Heart left ventricle (tissue), 16 donors: ENCODE results near the gene TMBIM6. TPM values are rescaled to one million over a fixed set of nuclear protein-coding genes. Genes with fewer than 3 reads are reported as not detected.

Experiments used
- ATAC-seq, 4 donors: fragments of 200-7000 bp; cut with Tn5 transposase; one replicate each; pipeline ENCODE4 v1.9.1; 2020 to 2022; ENCODE audit warnings: moderate library complexity in 4 of 4, mild to moderate bottlenecking in 3 of 4, moderate number of reproducible peaks in 1 of 4
- DNase-seq, 5 donors: peaks; one replicate each; pipeline ENCODE4 v3.0.0-alpha.2; 2020
- H3K27ac ChIP-seq, 12 donors: fragments of 200-600 bp; sonication (generic) in 4 of 12; one replicate each; pipeline versions ENCODE4 v1.5.0 to v1.8.0; 2016 to 2022; ENCODE audit warnings: mild to moderate bottlenecking in 2 of 12
- H3K27me3 ChIP-seq, 9 donors: fragments of 200-600 bp; sonication (generic) in 2 of 9; one replicate each; pipeline versions ENCODE4 v1.5.1 to v1.8.0; 2016 to 2022; ENCODE audit warnings: mild to moderate bottlenecking in 3 of 9
- H3K36me3 ChIP-seq, 9 donors: fragments of 200-600 bp; sonication (generic) in 2 of 9; one replicate each; pipeline versions ENCODE4 v1.5.0 to v1.8.0; 2018 to 2022; ENCODE audit warnings: mild to moderate bottlenecking in 2 of 9
- H3K4me1 ChIP-seq, 12 donors: fragments of 200-600 bp; sonication (generic) in 4 of 12; one replicate each; pipeline versions ENCODE4 v1.5.0 to v1.8.0; 2016 to 2022; ENCODE audit warnings: mild to moderate bottlenecking in 3 of 12
- H3K4me3 ChIP-seq, 12 donors: fragments of 200-600 bp; sonication (generic) in 4 of 12; one replicate each; pipeline versions ENCODE4 v1.5.0 to v1.8.0; 2017 to 2022; ENCODE audit warnings: mild to moderate bottlenecking in 9 of 12, moderate library complexity in 4 of 12
- H3K9me3 ChIP-seq, 12 donors: fragments of 200-600 bp; sonication (generic) in 4 of 12; one replicate each; pipeline versions ENCODE4 v1.5.0 to v1.8.0; 2016 to 2022; ENCODE audit warnings: mild to moderate bottlenecking in 1 of 12
- CTCF ChIP-seq, 12 donors: fragments of 200-600 bp; sonication (generic) in 4 of 12; IDR thresholded peaks; one replicate each; pipeline versions ENCODE4 v1.5.0 to v1.8.0; 2018 to 2022; ENCODE audit warnings: antibody characterized with exemption in 12 of 12, mild to moderate bottlenecking in 5 of 12
- POLR2A ChIP-seq, 2 donors: fragments of 450-650 bp; IDR thresholded peaks; one replicate each; pipeline ENCODE4 v1.6.1; 2017; ENCODE audit warnings: antibody characterized with exemption in 2 of 2, mild to moderate bottlenecking in 2 of 2, moderate library complexity in 2 of 2
- WGBS, 4 donors: extraction: QIAGEN DNeasy Blood & Tissue Kit in 2 of 4; methylation state at CpG; one replicate each; pipeline versions ENCODE4 v1.1.5 to v1.1.7; 2013 to 2018; 5-methylcytosine and 5-hydroxymethylcytosine counted together
- intact Hi-C, 10 donors: fragments of 100-400 bp; cut with DNase I; formaldehyde crosslinking; loops; one replicate each; pipeline versions ENCODE4 v1.11.1 to v1.14.2; 2022
- polyA plus RNA-seq, 2 donors: library from polyadenylated mRNA; stranded (reverse); fragments of 200-250 nt; gene quantifications; one replicate each; pipeline ENCODE4 v1.2.3, GENCODE V29; 2013
- total RNA-seq, 9 donors: library from RNA; depleted of rRNA in 2 of 9; stranded (reverse); fragments of >200 nt in 2 of 9; fragmentation: NEBNext Ultra II Directional in 3 of 9; extraction: Animal tissue kit (Norgen Biotek cat#: 25700) in 3 of 9; gene quantifications; one replicate each; pipeline versions ENCODE4 v1.1.0 to v1.2.4, GENCODE V29; 2016 to 2023
- donor health status: ischemic (EF 13 %, LVEDD 7.1; RV severe dilation, severe dysfunction).
- donor health status: healthy with polysubstance abuse.
- donor health status: DM: no; HTN: yes; CAD: no.
- donor health status: DM: no; HTN: no; CAD: no.
- donor health status: ischemic (EF 25% LVEDD 6.9; RV normal size, moderate dysfunction).
- donor health status: ischemic (EF 25% LVEDD 5.7; RV mildly dilated, moderate dysfunction).
- donor health status: healthy.
- donor health status: DM: yes; HTN: yes; CAD: no.
- donor health status: ischemic (EF 35%, LVEDD 5.7; RV mildly dilated, moderate dysfunction).
- donor health status: nonischemic (EF 11% LVEDD 7.7; RV severe dilation, severe dysfunction).
- donor health status: DM: yes; HTN: yes; CAD: no.
- donor health status: PGD.
- donor health status: ischemic (EF 29% LVEDD 5.4; RV normal size, mild dysfunction).
- donor health status: nonischemic (EF 23%, LVEDD 6.1; RV moderate dilation, normal function).

Gene TMBIM6
- total and polyA plus RNA-seq, 11 donors = 105 to 376 (median 252) TPM

- peak; percentile 76 to 89 (median 86) for ATAC-seq
- TF ChIP-seq POLR2A (IDR thresholded peaks at IDR 0.05) (no peak), CTCF (IDR thresholded peaks at IDR 0.05) (no peak)
- Histone ChIP-seq H3K36me3 (peaks cover 0 to 20% (median 0%) of the 10 kb centered on the region in 9 donors), H3K27ac (peak overlapping the region; percentile 92 to 99 (median 97)), H3K27me3 (no peaks in the 10 kb centered on the region), H3K4me1 (peaks cover 20 to 56% (median 45%) of the 10 kb centered on the region in 12 donors), H3K4me3 (peak overlapping the region; percentile 50 to 90 (median 78)), H3K9me3 (no peaks in the 10 kb centered on the region)
- peak; percentile 89 to 95 (median 92) for DNase-seq
- WGBS, 4 donors = 0 to 1% (median 0%) methylated on average over 16 to 35 of the region's 35 CpGs
- intact Hi-C loops = loop anchor here in 1 of 10 donors (2.0 to 5.0 kb wide), 2 partner anchors 21 to 35 kb away; no protein-coding TSS in a partner anchor
These were observed 694 bp downstream of the TMBIM6 start for GRCh38 chr12:49741882-49742620.

DNA sequence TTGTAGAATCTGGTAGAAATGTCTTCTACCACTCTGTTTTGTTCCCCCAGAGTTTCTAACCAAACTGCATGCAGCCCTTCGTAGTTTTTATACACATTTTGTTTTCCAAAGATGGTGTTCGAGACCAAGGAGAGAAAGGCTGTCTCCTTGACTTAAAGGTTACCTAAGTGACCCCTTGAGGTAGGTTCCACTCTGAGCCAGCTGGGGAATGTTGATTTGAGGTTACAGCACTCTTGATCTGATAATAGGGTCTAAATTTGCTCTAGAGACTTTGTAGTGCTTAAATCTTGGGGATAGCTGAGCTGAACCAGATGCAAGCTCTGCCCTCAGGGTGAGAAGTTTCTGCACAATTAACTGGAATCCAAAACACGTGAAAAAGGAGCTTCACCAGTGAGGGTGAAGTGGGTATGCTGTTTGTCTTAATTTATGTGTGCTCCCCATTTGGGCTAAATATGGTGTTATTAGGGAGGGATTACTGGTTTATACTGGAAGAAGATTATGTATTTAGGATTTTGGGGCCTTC, 3.1 kb downstream of the TMBIM6 start:
- Histone ChIP-seq H3K9me3 (no peaks in the 10 kb centered on the region), H3K27me3 (no peaks in the 10 kb centered on the region), H3K4me3 (peak overlapping the region in 1 of 12 donors; percentile 0), H3K36me3 (peaks cover 0 to 25% (median 0%) of the 10 kb centered on the region in 9 donors), H3K27ac (peak overlapping the region in 4 of 12 donors; percentile 0 to 28 (median 4)), H3K4me1 (peaks cover 22 to 79% (median 66%) of the 10 kb centered on the region in 12 donors)
- TF ChIP-seq CTCF (IDR thresholded peaks at IDR 0.05) (no peak), POLR2A (IDR thresholded peaks at IDR 0.05) (no peak)
- intact Hi-C loops = loop anchor here in 1 of 10 donors (5.0 kb wide), 1 partner anchor 33 kb away; no protein-coding TSS in a partner anchor
- DNase-seq = no peak
- no peak for ATAC-seq
- 25 to 43% (median 40%) methylated on average over 3 of the region's 3 CpGs for WGBS, 4 donors

GRCh38 chr12:49748306-49748705, 6.9 kb downstream of the TMBIM6 start:
- DNase-seq = no peak
- peaks cover 0 to 43% (median 14%) of the 10 kb centered on the region in 9 donors for H3K36me3 ChIP-seq
- peak in 2 of 4 donors; percentile 16 to 20 for ATAC-seq
- 14 to 38% (median 31%) methylated on average over 1 of the region's 1 CpG for WGBS, 4 donors
- H3K9me3 ChIP-seq = no peaks in the 10 kb centered on the region
- H3K4me1 ChIP-seq = peaks cover 14 to 100% (median 93%) of the 10 kb centered on the region in 12 donors
- H3K27me3 ChIP-seq = no peaks in the 10 kb centered on the region
- H3K27ac ChIP-seq = peak overlapping the region in 10 of 12 donors; percentile 11 to 62 (median 34)
- intact Hi-C loops = no loop called here
- no peak for TF ChIP-seq CTCF (IDR thresholded peaks at IDR 0.05)
- no peak for TF ChIP-seq POLR2A (IDR thresholded peaks at IDR 0.05)
- peak overlapping the region in 3 of 12 donors; percentile 8 to 19 (median 11) for H3K4me3 ChIP-seq

DNA sequence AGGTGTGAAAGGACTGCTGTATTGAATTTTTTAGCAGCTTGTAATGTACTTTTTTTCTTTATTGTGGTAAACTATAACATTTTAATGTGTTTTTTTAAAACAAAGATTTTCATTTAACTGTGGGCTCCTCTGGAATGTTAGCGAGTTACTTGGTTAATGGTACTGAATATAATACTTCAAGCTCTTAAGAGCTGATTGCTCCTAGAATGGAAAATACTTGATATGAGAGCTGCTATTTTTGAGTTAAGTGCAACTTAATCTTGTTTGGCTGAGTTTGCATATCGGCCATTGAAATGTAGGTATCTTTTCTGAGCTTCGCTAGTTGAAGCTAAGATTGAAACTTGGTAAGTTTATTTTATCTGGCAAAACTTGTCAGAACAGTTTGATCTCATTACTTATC, 7.4 kb downstream of the TMBIM6 start:
- H3K4me1 ChIP-seq = peaks cover 12 to 100% (median 92%) of the 10 kb centered on the region in 12 donors
- peak overlapping the region in 3 of 12 donors; percentile 11 to 19 (median 13) for H3K4me3 ChIP-seq
- H3K36me3 ChIP-seq = peaks cover 0 to 43% (median 19%) of the 10 kb centered on the region in 9 donors
- TF ChIP-seq CTCF (IDR thresholded peaks at IDR 0.05) (no peak), POLR2A (IDR thresholded peaks at IDR 0.05) (no peak)
- H3K27me3 ChIP-seq = no peaks in the 10 kb centered on the region
- ATAC-seq = no peak
- intact Hi-C loops = no loop called here
- H3K27ac ChIP-seq = peak overlapping the region in 9 of 12 donors; percentile 11 to 62 (median 35)
- WGBS, 4 donors = 38 to 49% (median 42%) methylated on average over 3 of the region's 3 CpGs
- DNase-seq = no peak
- H3K9me3 ChIP-seq = no peaks in the 10 kb centered on the region
